HL-60 (cell line): ENCODE results near the gene RASSF5.

Source experiments
- DNase-seq, 2 experiments: peaks; one replicate each; pipeline ENCODE4 v3.0.0-alpha.2; 2010 to 2020; ENCODE audit warnings: low read depth in 1 of 2, low spot score in 1 of 2
- H3K27ac ChIP-seq: fragments of 250-450 bp; sonication (Bioruptor Pico); replicated peaks from 2 replicates; pipeline ENCODE4 v1.5.1; 2020; ENCODE audit warnings: mild to moderate bottlenecking, moderate library complexity
- H3K27me3 ChIP-seq: fragments of 250-450 bp; sonication (Bioruptor Pico); 2 replicates; pipeline ENCODE4 v1.5.1; 2021; ENCODE audit warnings: mild to moderate bottlenecking, moderate library complexity; ENCODE audit not compliant: insufficient read depth, poor library complexity, severe bottlenecking
- H3K4me3 ChIP-seq: replicated peaks from 2 replicates; pipeline ENCODE4 v1.5.1; 2011; ENCODE audit warnings: mild to moderate bottlenecking, control low read depth, low read length; ENCODE audit not compliant: insufficient read depth
- CTCF ChIP-seq: IDR thresholded peaks from one replicate; pipeline ENCODE4 v1.5.1; 2011; ENCODE audit warnings: low read length, control low read depth, inconsistent platforms; ENCODE audit not compliant: insufficient read depth
- GABPA ChIP-seq: IDR thresholded peaks from 2 replicates; pipeline ENCODE4 v1.6.1; 2012; ENCODE audit warnings: low read depth
- POLR2AphosphoS5 ChIP-seq: IDR thresholded peaks from 2 replicates; pipeline ENCODE4 v1.6.1; 2012; ENCODE audit warnings: low read depth
- REST ChIP-seq: IDR thresholded peaks from 2 replicates; pipeline ENCODE4 v1.6.1; 2012; ENCODE audit warnings: low read depth; ENCODE audit not compliant: insufficient replicate concordance
- SPI1 ChIP-seq: IDR thresholded peaks from 2 replicates; pipeline ENCODE4 v1.6.1; 2012; ENCODE audit warnings: low read depth, mild to moderate bottlenecking, borderline replicate concordance

Gene RASSF5

GRCh38 chr1:206504363-206504713 lies 3.0 kb upstream of the RASSF5 start:
- TF ChIP-seq CTCF (no peak), POLR2AphosphoS5 (no peak), GABPA (no peak), REST (no peak), SPI1 (no peak)
- H3K27ac ChIP-seq: peak overlapping the region; percentile 64; the same call in 1 of the 2 replicates
- DNase-seq: no peak
- no peak overlapping the region for H3K4me3 ChIP-seq
- H3K27me3 ChIP-seq: peaks cover 15% of the 10 kb centered on the region

GRCh38 chr1:206505702-206506355 lies 1.5 kb upstream of the RASSF5 start:
- peaks cover 15% of the 10 kb centered on the region for H3K27me3 ChIP-seq
- TF ChIP-seq CTCF (no peak), GABPA (no peak), REST (no peak)
- H3K4me3 ChIP-seq: no peak overlapping the region

GRCh38 chr1:206506405-206507283 lies 687 bp upstream of the RASSF5 start:
- H3K27me3 ChIP-seq: peaks cover 15% of the 10 kb centered on the region
- TF ChIP-seq POLR2AphosphoS5 (no peak), REST (no peak), CTCF (no peak), SPI1 (no peak), GABPA (no peak)
- peak overlapping the region; percentile 44 for H3K4me3 ChIP-seq
- DNase-seq: no peak
- H3K27ac ChIP-seq: no peak overlapping the region

More at GRCh38 chr1:206505702-206506355, 1.5 kb upstream of the RASSF5 start:
- H3K27ac ChIP-seq: no peak overlapping the region
- DNase-seq: no peak
